Measurements from ENCODE around the gene CREB5. TPM values are rescaled to one million over a fixed set of nuclear protein-coding genes. Genes with fewer than 3 reads are reported as not detected.

Gene CREB5
- total and polyA plus RNA-seq, 2 donors (not counting 3 experiments of a cell fraction or from before 2014, with no cell fraction given): 19.6 to 28.4 TPM

DNA sequence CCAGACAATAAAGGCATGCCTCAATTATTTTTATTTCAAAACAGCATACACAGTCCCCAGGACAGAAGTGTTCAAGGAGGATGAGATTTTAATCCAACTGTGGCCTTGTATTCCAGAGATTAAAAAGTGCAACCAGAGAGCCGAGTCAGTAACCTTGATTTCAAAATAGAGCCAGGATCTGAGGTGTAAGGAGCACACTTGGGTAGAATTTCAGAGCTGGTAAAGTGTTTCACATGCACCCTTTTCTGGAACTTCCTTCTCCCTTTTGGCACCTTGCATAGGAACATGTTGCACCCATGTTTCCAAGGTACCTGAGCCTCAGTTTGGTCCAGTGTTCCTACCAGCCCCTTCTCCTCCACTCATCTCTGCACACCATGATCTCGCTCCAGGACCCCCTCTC, 320.7 kb downstream of the CREB5 start:
- H3K9me3 ChIP-seq (replicated peaks; ENCODE audit: control insufficient read depth, insufficient read depth, low read length): no peaks in the 10 kb centered on the region
- no peak overlapping the region for H3K4me2 ChIP-seq (ENCODE audit: insufficient read depth, low read length)
- H3K27ac ChIP-seq (ENCODE audit: insufficient read depth, low read depth, low read length): no peak overlapping the region
- BruUV-seq (replicated peaks): no TSS peak
- H3K4me1 ChIP-seq (ENCODE audit: control insufficient read depth, extremely low read depth, insufficient read depth, low read length): peaks cover 3% of the 10 kb centered on the region
- H3K36me3 ChIP-seq (ENCODE audit: control insufficient read depth in 2 of 2, extremely low read depth in 1 of 2, insufficient read depth in 2 of 2, low read length in 2 of 2): no peaks in the 10 kb centered on the region
- ChIA-PET CTCF (interaction anchor here (0.7 to 1.3 kb wide), 3 partner anchors 10 to 91 kb away, joined by 3 to 5 read pairs (median 3); no protein-coding TSS in a partner anchor), POLR2A (no interaction called here)
- no peak for TF ChIP-seq FOS (IDR thresholded peaks at IDR 0.05; ENCODE audit: borderline replicate concordance, insufficient read depth, low read length)
- TF ChIP-seq GATA2 (IDR thresholded peaks at IDR 0.05; ENCODE audit: insufficient read depth, insufficient read length, low read depth, low read length): no peak
- TF ChIP-seq, protein P1, sequence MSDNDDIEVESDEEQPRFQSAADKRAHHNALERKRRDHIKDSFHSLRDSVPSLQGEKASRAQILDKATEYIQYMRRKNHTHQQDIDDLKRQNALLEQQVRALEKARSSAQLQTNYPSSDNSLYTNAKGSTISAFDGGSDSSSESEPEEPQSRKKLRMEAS (IDR thresholded peaks at IDR 0.05; ENCODE audit: insufficient read depth, insufficient read length): no peak
- TF ChIP-seq, protein P2, sequence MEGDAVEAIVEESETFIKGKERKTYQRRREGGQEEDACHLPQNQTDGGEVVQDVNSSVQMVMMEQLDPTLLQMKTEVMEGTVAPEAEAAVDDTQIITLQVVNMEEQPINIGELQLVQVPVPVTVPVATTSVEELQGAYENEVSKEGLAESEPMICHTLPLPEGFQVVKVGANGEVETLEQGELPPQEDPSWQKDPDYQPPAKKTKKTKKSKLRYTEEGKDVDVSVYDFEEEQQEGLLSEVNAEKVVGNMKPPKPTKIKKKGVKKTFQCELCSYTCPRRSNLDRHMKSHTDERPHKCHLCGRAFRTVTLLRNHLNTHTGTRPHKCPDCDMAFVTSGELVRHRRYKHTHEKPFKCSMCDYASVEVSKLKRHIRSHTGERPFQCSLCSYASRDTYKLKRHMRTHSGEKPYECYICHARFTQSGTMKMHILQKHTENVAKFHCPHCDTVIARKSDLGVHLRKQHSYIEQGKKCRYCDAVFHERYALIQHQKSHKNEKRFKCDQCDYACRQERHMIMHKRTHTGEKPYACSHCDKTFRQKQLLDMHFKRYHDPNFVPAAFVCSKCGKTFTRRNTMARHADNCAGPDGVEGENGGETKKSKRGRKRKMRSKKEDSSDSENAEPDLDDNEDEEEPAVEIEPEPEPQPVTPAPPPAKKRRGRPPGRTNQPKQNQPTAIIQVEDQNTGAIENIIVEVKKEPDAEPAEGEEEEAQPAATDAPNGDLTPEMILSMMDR (IDR thresholded peaks at IDR 0.05; ENCODE audit: extremely low read depth in 1 of 2, insufficient read depth in 1 of 2, low read depth in 1 of 2, low read length in 2 of 2): no peak
- TF ChIP-seq JUN (IDR thresholded peaks at IDR 0.05; ENCODE audit: borderline replicate concordance, insufficient read depth, insufficient read length, low read depth): no peak
- TF ChIP-seq EZH2 (IDR thresholded peaks at IDR 0.05; ENCODE audit: borderline replicate concordance, low read depth, low read length, severe bottlenecking): no peak
- TF ChIP-seq POLR2A (IDR thresholded peaks at IDR 0.05; ENCODE audit: low read depth, low read length): no peak
- TF ChIP-seq POLR2AphosphoS5 (IDR thresholded peaks at IDR 0.05; ENCODE audit: insufficient read depth, low read depth, low read length): no peak
- no peak for TF ChIP-seq MYC (IDR thresholded peaks at IDR 0.05; ENCODE audit: low read depth, low read length)
- DNase-seq (ENCODE audit: low read depth, low spot score): no peak
- dilution Hi-C loops (cut with MboI; ENCODE audit: extremely low pct_ligation_motif_present, low sequenced_read_pairs) (no loop called here), intact Hi-C loops (cut with micrococcal nuclease) (no loop called here)
- H4K20me1 ChIP-seq (replicated peaks; ENCODE audit: control insufficient read depth, extremely low read depth, insufficient read depth, low read length): no peaks in the 10 kb centered on the region
- H3K9me1 ChIP-seq (replicated peaks; ENCODE audit: control insufficient read depth, extremely low read depth, insufficient read depth, low read length): no peaks in the 10 kb centered on the region
- H3K79me2 ChIP-seq (ENCODE audit: control insufficient read depth, insufficient read depth, low read length): no peaks in the 10 kb centered on the region
- FAIRE-seq: no peak
- H3K27me3 ChIP-seq (ENCODE audit: control insufficient read depth in 2 of 2, insufficient read depth in 2 of 2, low read length in 2 of 2): no peaks in the 10 kb centered on the region
- H3K9ac ChIP-seq (replicated peaks; ENCODE audit: extremely low read depth, insufficient read depth, low read length): no peak overlapping the region
- no peak overlapping the region for H2AFZ ChIP-seq (ENCODE audit: low read depth, low read length)
- H3K4me3 ChIP-seq (replicated peaks in 1 of 3; ENCODE audit: insufficient read depth in 1 of 3, low read depth in 1 of 3, low read length in 3 of 3): no peak overlapping the region

Measured in endothelial cell of umbilical vein (primary cell).